IMR-90 (cell line): ENCODE data around the gene ZNF385D.

Experiments
- BHLHE40 ChIP-seq: fragments of 150-350 bp; IDR thresholded peaks from 2 replicates; pipeline ENCODE4 v1.6.1; 2016; ENCODE audit warnings: mild to moderate bottlenecking, low read depth, low read length
- MAFK ChIP-seq: IDR thresholded peaks from 2 replicates; pipeline ENCODE4 v1.6.1; 2012; ENCODE audit warnings: low read depth, low read length, improper control_type of control experiment
- MXI1 ChIP-seq: IDR thresholded peaks from 2 replicates; pipeline ENCODE4 v1.6.1; 2012; ENCODE audit warnings: low read depth, mild to moderate bottlenecking, low read length, moderate library complexity, borderline replicate concordance
- POLR2A ChIP-seq: IDR thresholded peaks from 2 replicates; pipeline ENCODE4 v1.6.1; 2012; ENCODE audit warnings: mild to moderate bottlenecking, low read depth, low read length
- RAD21 ChIP-seq: IDR thresholded peaks from 2 replicates; pipeline ENCODE4 v1.6.1; 2012; ENCODE audit warnings: low read length, improper control_type of control experiment
- RFX5 ChIP-seq: IDR thresholded peaks from 2 replicates; pipeline ENCODE4 v1.8.0; 2012; ENCODE audit warnings: low read depth, mild to moderate bottlenecking, low read length, moderate library complexity
- SMC3 ChIP-seq: fragments of 150-350 bp; IDR thresholded peaks from 2 replicates; pipeline ENCODE4 v1.6.1; 2016; ENCODE audit warnings: low read depth, mild to moderate bottlenecking, antibody characterized with exemption, low read length, moderate library complexity
- TF ChIP-seq, protein P1 (sequence below): conservative IDR thresholded peaks from 2 replicates; pipeline ENCODE4 v1.5.1; 2012; ENCODE audit warnings: mild to moderate bottlenecking, low read depth, low read length, improper control_type of control experiment
- TF ChIP-seq, protein P2 (sequence below): fragments of 150-350 bp; IDR thresholded peaks from 2 replicates; pipeline ENCODE4 v1.6.1; 2017; ENCODE audit warnings: mild to moderate bottlenecking, antibody characterized with exemption, low read length, low read depth
- TF ChIP-seq, protein P3 (sequence below): fragments of 150-350 bp; IDR thresholded peaks from 2 replicates; pipeline ENCODE4 v1.6.1; 2016; ENCODE audit warnings: low read depth, mild to moderate bottlenecking, low read length, moderate library complexity, borderline replicate concordance

DNA sequence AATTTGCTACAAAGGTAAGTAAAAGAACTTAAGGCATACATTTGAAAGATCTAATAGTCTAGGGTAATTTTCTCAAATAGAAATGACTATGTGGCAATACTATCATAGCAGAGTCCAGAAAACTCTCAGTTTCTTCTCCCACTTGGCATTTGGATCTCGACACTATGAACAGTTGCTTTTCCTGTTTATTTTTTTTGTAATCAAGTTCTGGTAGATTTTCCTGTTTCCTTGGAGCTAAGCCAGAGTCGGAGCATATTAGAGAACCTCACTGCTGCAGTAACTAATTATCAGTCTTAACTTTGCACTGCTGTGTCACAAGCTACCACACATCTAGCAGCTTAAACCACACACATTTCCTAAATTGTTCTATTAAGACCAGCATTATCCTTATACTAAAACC lies 44.9 kb upstream of the ZNF385D start:
- TF ChIP-seq POLR2A = no peak
- TF ChIP-seq, protein P1, sequence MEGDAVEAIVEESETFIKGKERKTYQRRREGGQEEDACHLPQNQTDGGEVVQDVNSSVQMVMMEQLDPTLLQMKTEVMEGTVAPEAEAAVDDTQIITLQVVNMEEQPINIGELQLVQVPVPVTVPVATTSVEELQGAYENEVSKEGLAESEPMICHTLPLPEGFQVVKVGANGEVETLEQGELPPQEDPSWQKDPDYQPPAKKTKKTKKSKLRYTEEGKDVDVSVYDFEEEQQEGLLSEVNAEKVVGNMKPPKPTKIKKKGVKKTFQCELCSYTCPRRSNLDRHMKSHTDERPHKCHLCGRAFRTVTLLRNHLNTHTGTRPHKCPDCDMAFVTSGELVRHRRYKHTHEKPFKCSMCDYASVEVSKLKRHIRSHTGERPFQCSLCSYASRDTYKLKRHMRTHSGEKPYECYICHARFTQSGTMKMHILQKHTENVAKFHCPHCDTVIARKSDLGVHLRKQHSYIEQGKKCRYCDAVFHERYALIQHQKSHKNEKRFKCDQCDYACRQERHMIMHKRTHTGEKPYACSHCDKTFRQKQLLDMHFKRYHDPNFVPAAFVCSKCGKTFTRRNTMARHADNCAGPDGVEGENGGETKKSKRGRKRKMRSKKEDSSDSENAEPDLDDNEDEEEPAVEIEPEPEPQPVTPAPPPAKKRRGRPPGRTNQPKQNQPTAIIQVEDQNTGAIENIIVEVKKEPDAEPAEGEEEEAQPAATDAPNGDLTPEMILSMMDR = no peak
- TF ChIP-seq RAD21 = no peak
- TF ChIP-seq, protein P2, sequence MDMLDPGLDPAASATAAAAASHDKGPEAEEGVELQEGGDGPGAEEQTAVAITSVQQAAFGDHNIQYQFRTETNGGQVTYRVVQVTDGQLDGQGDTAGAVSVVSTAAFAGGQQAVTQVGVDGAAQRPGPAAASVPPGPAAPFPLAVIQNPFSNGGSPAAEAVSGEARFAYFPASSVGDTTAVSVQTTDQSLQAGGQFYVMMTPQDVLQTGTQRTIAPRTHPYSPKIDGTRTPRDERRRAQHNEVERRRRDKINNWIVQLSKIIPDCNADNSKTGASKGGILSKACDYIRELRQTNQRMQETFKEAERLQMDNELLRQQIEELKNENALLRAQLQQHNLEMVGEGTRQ = no peak
- TF ChIP-seq RFX5 = no peak
- TF ChIP-seq, protein P3, sequence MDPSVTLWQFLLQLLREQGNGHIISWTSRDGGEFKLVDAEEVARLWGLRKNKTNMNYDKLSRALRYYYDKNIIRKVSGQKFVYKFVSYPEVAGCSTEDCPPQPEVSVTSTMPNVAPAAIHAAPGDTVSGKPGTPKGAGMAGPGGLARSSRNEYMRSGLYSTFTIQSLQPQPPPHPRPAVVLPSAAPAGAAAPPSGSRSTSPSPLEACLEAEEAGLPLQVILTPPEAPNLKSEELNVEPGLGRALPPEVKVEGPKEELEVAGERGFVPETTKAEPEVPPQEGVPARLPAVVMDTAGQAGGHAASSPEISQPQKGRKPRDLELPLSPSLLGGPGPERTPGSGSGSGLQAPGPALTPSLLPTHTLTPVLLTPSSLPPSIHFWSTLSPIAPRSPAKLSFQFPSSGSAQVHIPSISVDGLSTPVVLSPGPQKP = no peak
- no peak for TF ChIP-seq MAFK
- TF ChIP-seq BHLHE40 = no peak
- TF ChIP-seq SMC3 = no peak
- TF ChIP-seq MXI1 = no peak
